ENCODE results near the gene AGO3. TPM values are rescaled to one million over a fixed set of nuclear protein-coding genes. Genes with fewer than 3 reads are reported as not detected.

Gene AGO3
- total RNA-seq, 1 donor from 2014 or later: 17.3 TPM

DNA sequence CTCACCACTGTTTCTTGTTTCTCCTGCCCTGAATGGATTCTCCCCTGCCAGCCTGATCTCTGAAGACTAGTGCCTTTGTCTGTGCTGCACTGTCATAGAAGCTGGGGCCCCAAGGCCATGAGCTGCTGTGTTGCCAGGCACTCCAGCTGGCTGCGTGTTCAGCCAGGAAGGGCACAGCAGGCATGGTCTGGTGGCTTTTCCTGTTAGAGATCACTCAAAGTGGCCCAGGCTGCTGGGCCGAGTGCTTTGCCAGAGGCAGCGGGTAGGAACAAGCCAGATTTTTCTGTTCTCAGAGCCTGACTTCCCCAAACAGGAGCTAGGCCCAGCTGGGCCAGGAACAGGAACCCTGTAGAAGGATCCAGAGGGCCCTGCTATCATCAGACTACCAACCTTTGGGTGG is 163.0 kb downstream of the AGO3 start:
- no peak for DNase-seq (ENCODE audit: low spot score)
- ATAC-seq: no peak

DNA sequence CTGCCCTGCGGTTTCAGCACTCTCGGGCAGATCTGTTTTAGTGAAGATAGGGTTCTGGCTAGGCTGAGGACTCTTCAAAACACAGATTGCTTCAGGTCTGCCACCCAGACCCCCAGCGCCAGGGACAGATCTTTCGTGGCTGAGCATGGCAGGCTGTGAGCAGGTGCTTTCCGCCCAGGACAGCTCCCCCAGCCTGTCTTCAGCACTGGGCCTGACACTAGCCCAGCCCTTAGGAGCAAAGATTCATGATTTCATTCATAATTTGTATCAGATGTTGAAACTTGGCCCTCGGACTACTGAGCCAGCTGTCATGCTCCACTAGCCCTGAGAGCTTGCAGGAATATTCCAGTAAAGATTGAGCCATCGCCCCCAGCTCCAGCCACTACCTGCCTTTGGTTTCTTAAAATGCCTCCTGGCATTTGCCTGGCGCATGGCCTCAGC is 163.7 kb downstream of the AGO3 start:
- no peak for DNase-seq (ENCODE audit: low spot score)
- no peak for ATAC-seq

DNA sequence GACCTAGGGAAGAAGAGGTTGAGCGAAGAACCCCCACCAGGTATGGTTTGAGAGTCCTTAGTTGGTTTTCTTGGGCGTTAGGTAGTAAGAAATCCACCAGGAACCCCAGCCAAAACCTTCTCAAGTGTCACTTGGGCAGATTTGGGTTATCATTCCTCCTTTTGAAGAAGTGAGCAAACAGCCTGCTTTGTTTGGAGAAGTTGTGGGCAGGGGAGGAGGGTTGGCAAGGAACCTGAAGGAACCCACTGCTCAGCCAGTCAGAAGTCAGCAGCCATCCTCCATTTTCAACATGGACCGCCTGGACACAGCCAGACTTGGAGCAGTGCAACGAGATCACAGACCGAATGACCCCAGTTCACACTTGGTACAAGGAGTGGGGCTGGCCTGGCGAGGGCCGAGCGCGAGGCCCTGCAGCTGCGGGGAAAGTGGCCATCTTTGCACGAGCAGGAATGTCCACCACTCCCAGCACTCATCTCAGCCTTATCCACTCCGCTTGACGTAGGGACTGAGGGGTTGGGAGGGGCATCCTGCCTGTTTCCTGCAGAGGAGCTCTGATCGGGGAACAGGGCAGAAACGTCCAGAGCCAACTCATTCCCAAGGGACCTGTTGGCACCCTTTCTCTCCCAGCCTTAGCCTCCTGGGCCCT is 165.0 kb downstream of the AGO3 start:
- no peak for DNase-seq (ENCODE audit: low spot score)
- ATAC-seq: no peak

DNA sequence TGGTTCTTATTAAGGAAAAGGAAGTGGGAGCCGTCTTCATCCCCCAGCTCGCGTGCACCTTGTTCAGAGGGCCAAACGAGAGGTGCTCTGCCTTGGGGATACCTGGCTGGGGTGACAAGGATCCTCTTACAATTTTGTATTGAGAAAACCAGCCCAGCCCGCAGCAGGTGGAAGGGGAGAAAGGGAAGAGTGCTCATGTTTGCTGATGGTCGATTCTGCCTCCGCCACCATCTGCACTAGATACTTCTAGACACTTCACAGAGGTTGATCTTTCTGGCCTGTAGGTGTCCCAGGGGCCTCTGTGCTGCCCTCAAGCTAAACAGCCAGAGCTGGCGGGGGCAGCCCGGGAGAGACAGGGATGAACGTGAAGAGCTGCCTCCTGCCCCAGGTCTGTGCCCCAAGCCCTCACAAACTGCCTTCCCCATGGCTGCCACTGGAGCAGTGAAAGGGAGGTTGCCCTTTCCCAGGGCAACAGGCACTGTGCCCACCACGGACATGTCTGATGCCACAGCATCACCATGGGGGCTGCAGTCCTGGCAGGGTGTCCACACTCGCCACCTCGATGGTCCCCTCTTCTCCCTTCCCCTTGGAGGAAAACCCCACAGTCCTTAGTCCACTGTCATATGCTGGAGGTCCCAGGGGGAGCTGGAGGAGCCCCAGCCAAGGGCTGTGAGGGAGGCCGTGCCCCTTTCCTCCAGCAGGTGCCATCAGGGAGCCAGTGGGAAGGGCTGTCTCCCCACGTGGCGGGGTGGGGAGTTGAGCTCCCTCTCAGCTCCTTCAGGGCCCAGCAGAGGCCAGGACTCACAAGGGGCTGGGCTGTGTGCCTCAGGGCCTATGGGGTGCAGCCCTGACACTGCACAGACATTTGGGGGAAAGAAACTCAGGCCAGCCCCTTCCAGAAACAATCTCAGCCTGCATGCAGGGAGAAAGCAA is 165.9 kb downstream of the AGO3 start:
- ATAC-seq (no peak), DNase-seq (ENCODE audit: low spot score) (no peak)

DNA sequence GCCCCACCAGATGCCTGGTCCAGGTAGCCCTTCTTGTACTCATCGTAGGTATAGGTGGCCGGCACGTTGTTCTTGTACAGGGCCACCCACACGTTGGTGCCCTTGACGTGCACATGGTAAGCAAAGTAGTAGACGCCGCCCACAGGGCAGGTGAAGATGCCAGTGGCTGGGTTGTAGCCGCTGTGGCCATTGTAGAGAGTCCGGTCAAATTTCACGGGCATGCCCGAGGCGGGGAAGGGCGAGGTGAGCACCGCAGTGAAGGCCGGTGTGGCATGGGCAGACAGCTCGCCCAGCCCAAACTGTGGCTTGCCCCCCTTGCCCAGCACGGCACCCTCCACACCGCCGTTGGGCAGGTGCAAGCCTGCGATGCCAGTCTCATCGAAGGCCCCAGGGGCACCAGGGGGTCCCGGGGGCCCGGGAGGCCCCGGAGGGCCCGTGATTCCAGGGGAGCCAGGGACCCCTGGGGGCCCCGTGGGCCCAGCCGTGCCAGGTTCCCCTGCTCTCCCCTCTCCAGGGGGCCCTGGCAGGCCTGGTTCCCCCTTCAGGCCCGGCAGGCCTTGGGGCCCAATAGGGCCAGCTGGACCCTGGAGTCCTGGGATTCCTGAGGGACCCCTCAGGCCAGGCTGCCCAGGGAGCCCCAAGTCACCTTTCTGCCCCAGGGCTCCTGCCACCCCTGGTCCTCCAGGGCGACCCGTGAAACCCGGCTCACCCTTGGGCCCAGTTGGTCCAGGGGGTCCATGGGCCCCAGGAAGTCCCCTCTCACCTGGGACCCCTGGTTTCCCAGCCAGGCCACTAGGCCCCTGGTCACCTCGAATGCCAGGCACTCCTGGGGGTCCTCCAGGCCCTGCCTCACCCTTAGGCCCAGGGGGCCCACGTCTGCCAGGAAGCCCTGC is 167.0 kb downstream of the AGO3 start:
- ATAC-seq: no peak
- DNase-seq (ENCODE audit: low spot score): no peak

DNA sequence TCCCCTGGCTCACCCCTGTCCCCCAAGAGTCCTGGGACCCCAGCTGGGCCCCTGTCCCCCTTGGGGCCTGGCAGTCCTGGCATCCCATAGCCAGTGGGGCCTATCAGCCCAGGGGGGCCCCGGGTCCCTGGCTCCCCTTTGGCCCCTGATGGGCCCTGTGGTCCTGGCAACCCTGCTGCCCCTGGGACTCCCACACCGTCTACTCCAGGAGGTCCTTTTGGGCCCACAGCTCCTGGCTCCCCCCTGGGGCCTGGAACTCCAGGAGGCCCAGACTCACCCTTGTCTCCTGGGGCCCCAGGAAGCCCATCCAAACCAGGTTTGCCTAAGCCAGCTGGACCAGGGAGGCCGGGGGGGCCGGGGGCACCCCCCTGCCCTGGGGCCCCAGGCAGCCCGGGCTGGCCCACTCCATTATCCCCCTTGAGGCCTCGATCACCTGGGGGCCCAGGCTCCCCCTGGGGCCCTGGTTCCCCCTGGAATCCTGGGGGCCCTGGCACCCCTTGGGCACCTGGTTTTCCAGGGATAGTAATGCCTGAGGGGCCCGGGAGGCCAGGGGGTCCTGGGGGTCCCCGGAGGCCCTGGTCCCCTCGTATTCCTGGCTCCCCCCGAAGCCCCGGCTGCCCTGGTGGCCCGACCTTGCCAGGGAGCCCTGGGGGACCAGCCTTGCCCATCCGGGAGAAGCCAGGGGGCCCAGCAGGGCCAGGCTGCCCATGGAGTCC is 167.9 kb downstream of the AGO3 start:
- ATAC-seq (no peak), DNase-seq (ENCODE audit: low spot score) (no peak)

DNA sequence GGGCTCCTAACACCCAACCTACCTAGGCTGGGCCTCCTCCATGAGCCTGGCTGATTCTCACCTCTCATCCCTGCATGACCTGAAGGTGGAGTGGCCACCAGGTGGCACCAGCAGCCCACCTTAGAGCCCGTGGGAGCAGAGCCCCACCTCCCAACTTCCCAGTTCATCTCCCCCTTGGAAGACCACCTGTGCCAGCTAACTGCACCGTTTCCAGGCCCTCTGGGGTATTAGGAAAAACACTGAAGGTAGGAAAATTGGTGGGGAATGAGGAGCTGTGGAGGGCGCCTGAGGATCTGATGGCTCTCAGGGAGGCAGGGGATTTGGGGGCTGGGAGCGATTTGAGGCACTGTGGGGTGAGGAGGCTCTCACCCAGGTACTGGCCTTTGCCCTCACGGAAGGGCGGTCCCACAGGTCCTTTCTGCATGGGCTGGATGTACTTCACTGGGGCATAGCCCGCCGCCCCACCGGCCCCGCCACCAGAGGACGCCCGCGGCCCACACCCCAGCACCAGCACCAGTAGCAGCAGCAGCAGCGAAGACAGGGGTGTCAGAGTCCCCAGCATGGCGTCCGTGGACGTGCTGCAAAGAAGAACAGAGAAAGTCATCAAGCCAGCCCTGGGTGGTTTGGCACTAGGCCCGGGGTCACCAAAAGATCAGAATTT is 168.9 kb downstream of the AGO3 start:
- DNase-seq (ENCODE audit: low spot score) (peak; percentile 77), ATAC-seq (peak; percentile 94)

DNA sequence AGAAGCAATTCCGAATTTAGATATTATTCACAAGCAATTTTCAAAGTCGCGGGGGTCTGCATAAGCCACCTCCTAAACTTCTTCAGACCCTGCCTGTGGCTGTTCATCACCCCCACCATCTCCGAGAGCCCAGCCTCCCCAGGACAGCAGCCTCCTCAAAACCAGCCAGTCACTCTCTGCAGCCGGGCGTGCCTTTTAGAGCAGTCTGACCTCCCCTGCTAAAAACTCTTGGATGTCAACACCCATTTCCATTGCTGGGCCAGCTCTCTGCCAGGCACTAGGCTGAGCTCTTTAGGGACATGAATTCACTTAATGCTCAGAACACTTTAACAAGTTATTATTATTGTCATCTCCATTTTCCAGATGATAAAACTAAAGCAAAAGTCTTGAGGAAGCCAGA is 169.5 kb downstream of the AGO3 start:
- no peak for ATAC-seq
- DNase-seq (ENCODE audit: low spot score): no peak

DNA sequence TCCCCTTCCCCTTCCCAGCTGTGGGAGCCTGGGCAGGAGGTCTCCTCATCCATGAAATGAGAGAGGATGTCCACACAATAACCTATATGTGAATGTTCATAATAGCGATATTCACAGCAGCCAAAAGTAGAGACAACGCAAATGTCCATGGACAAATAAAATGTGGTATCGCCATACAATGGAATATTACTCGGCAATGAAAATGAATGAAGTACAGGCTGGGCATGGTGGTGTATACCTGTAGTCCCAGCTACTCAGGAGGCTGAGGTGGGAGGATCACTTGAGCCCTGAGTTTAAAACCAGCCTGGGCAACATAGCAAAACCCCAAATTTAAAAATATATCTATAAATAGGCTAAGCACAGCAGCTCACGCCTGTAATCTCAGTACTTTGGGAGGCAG is 170.6 kb downstream of the AGO3 start:
- DNase-seq (ENCODE audit: low spot score) (no peak), ATAC-seq (no peak)

DNA sequence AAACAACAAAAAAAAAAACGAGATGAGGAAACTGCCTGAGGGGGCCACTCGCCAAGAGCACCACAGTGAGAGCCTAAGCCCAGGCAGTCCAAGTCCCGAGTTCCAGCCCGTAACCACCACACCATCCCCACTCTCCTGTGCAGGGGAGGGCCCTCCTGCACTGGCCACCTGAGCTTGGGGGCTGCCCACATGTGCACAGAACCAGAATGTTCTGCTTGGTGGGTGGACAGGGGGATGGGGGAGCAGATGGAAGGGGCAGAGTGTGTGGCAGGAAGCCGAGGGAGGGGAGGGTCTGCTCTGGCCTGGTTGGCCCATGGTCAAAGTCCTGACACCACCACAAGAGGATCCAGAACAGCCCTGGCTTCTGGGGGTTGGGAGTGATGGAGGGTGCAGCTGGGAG is 175.4 kb downstream of the AGO3 start:
- ATAC-seq: no peak

DNA sequence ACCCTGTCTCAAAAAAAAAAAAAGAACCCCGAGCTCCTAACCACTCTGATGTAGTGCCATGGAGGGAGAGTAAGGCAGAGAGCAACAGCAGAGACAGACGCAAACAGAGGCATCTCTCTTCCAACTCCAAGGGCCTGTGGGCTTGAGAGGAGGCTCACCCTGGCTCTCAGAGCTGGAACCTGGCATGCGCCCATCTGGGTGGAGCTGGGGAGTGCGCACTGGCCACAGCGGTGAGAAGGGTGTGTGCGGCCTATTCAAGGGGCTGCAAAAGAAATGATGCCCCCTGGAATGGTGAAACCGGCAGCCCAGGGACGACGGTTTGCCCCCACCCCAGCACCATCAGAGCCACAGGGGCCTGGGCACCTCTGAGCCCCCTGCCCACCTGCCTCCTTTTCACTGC is 176.5 kb downstream of the AGO3 start:
- no peak for ATAC-seq
- no peak for DNase-seq (ENCODE audit: low spot score)

More for the DNA sequence above, 175.4 kb downstream of the AGO3 start:
- no peak for DNase-seq (ENCODE audit: low spot score)

DNA sequence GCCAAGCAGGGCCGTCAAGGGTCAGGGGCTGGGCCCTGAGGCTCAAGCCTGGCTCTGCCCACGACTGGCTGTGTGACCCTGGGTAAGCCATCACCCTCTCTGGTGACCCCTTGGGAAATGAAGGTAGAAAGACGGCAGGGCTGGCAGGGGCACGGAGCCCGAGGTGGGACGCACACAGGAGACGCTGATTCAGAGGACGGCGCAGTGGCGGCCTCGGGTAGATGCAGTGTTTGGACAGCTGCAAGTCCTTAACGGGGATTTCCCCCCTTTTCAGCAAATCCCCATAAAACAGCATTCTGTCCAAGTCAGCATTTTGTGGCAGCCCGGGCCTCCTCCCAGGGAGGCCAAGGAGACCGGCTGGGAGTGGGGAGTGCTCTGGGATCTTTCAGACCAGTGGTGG is 177.4 kb downstream of the AGO3 start:
- no peak for ATAC-seq

DNA sequence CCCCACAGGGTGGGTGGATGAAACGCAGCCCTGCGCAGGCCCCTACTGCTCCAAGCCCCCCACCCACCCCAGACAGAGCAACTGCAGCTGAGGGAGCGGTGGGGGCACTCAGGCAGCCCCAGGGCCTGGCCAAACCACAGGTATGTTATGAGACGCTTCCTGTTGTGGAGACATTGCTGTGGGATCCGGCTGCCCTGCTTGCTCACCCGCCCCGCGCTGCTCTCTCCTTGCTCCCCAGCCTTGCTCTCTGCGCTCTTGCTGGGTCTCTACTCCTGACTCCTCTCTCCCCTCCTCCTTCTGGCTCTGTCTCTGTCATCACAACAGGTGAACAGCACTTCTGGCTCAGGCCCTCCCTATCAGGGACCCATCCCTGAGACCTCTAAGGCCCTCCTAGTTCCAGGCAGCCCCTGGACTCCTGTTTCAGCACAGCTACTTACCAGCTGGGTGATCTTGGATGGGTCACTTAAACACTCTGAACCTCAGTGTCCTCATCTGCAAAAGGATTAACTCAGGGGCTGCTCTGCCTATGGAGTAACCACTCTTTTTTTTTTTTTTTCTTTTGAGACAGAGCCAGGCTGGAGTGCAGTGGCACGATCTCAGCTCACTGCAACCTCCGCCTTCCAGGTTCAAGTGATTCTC is 178.3 kb downstream of the AGO3 start:
- DNase-seq (ENCODE audit: low spot score) (no peak), ATAC-seq (no peak)

More for the DNA sequence above, 177.4 kb downstream of the AGO3 start:
- no peak for DNase-seq (ENCODE audit: low spot score)

DNA sequence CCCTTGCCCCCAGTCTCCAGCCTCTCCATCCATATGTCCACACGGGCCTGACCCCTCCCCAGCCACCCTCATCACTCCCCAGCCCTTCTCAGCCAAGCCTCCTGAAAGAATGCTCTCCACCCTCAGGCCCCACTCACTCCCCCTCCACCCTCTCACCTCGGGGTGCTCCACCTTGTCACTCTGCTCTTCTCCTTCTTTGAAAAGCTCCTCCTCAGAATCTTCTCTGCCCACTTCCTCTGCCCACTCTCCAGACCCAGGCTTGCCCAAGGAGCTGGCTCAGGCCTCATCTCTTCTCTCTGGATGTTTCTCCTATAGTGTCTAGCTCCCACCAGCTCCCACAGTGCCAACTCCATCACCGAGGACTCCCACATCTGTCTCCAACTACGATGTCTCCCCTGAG is 180.2 kb downstream of the AGO3 start:
- DNase-seq (ENCODE audit: low spot score): no peak
- no peak for ATAC-seq

DNA sequence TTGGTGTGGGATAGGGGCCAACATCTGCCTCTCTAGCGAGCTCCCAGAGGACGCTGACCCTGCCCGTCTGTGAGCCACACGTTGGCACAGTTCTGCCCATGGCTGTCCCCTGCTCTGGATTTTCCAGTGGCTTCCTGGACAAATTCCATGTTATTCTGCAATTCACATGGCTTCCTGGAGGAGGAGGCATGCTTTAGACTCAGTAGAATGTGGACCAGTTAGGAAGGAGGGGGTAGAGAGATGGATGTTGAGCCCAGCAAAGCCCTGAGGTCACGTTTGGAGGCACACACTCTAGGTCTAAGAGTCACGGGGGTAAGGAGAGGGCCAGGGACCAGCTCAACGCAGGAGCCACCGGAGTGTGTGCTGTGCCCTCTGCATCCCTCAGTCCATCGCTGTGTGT is 181.9 kb downstream of the AGO3 start:
- DNase-seq (ENCODE audit: low spot score): no peak
- no peak for ATAC-seq

DNA sequence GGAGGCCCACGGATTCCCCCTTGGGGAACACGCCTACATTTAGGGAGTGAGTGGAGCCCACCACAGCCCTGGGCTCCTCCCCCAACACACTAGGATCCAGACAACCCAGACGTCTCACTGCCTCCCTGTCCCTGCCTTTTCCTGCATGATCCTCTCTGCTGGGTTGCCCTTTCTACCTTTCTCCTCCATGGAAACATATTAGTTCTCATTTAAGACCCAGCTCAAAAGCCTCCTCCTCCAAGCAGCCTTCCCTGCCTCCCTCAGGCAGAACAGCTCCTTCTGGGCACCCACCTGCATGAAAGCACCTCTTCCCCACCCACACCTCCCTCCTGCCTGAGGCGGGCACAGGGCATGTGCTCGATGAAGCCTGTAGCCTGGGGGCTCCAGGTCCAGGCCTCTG is 183.5 kb downstream of the AGO3 start:
- no peak for ATAC-seq

DNA sequence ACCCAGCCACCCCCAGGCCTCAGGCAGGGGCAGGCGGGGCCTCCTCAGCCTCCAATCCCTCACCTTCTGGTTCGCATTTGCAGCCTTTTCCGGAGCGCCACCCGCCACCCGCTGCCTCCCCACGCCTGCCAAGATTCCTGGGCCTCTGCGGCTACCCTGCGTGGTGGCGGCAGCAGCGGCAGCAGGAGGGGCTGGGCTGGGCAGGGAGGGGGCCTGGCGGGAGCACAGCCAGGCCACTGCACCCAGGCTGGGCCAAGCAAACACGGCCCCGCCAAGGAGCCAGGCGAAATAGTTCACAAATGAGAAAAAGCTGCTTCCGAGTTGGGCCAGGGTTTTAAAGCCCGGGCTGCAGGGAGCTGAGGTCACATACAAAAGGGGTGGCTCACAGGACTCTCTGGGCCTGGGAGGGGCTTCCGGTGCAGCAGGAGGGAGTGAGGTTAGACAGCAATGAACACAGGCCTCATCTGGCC is 184.3 kb downstream of the AGO3 start:
- ATAC-seq: no peak
- no peak for DNase-seq (ENCODE audit: low spot score)

More for the DNA sequence above, 183.5 kb downstream of the AGO3 start:
- DNase-seq (ENCODE audit: low spot score): no peak

DNA sequence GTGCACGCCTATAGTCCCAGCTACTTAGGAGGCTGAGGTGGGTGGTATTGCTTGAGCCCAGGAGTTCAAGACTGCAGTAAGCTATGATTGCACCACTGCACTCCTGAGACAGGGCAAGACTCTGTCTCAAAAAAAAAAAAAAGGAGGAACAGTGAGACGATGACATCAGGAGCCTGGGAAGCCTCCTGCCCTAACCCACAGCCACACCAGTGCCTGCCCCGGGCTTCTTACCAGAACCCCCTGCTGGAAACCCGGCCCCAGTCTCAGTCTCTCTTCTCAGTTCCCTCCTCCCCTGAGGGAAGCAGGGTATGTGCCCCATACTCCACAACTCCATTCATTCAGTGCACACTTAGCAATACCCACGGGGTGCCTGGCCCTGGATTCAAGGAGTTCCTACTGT is 185.0 kb downstream of the AGO3 start:
- no peak for ATAC-seq

DNA sequence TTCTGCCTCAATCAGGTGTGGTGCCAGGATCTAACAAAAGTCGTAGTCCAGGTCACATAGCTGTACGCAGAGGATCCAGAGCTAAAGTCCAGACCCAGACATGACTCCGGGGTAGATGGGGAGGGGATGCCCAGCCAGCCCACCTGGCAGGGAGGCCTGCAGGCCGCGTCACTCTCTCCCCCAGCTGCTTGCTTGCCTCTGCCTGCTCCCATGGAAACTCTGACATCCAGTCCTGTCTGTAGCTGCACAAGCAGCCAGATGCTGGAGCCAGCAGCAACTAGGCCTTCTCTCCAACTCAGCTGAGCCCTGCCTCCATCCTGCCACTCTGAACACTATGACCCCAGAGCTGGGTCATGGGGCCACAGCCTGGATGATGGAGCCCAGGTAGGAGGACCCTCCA is 186.0 kb downstream of the AGO3 start:
- DNase-seq (ENCODE audit: low spot score) (no peak), ATAC-seq (no peak)

More for the DNA sequence above, 185.0 kb downstream of the AGO3 start:
- no peak for DNase-seq (ENCODE audit: low spot score)
